K562 (cell line): Measurements from ENCODE around the gene MATN1.

ENCODE experiments used
- ATF2 ChIP-seq: sonication (generic); formaldehyde crosslinking; IDR thresholded peaks from 2 replicates; pipeline ENCODE4 v1.8.1; 2022; ENCODE audit warnings: missing genetic modification reagents
- CBX5 ChIP-seq: IDR thresholded peaks from 2 replicates; pipeline ENCODE4 v1.6.1; 2014; ENCODE audit warnings: low read depth, borderline replicate concordance
- ESRRA ChIP-seq: fragments of 450-650 bp; IDR thresholded peaks from 2 replicates; pipeline ENCODE4 v1.6.1; 2014; ENCODE audit warnings: low read depth, mild to moderate bottlenecking, moderate library complexity, borderline replicate concordance
- NFYB ChIP-seq: IDR thresholded peaks from 2 replicates; pipeline ENCODE4 v1.6.1; 2011; ENCODE audit warnings: mild to moderate bottlenecking, moderate library complexity; ENCODE audit not compliant: insufficient read length; ENCODE audit errors: extremely low read depth
- RBM22 ChIP-seq: fragments of 200-400 bp; formaldehyde crosslinking; IDR thresholded peaks from 2 replicates; pipeline ENCODE4 v1.6.1; 2018; ENCODE audit warnings: low read length, low read depth; ENCODE audit not compliant: poor library complexity, severe bottlenecking
- U2AF2 ChIP-seq: fragments of 200-400 bp; formaldehyde crosslinking; optimal IDR thresholded peaks from 2 replicates; pipeline ENCODE3; 2017; ENCODE audit warnings: low read depth, mild to moderate bottlenecking, low read length
- ZNF644 ChIP-seq: fragments of 200-800 bp; sonication (Bioruptor generic); IDR thresholded peaks from 2 replicates; pipeline ENCODE4 v1.6.1; 2016; ENCODE audit warnings: low read depth, missing genetic modification characterization, missing compliant biosample characterization

GRCh38 chr1:30662291-30662840 lies 61.0 kb downstream of the MATN1 start:
- no peak for TF ChIP-seq U2AF2
- TF ChIP-seq RBM22, result no peak
- TF ChIP-seq ZNF644 (tag), result no peak
- TF ChIP-seq CBX5, result no peak
- no peak for TF ChIP-seq ATF2
- no peak for TF ChIP-seq ESRRA
- TF ChIP-seq NFYB, result no peak
